Tibial nerve (tissue), 3 donors: Measurements from ENCODE around the gene ANKRD31.

Experiments used
- CTCF ChIP-seq, 5 experiments: fragments of 200-600 bp in 3 of 5; fragments of 450-650 bp in 2 of 5; sonication (generic) in 3 of 5; IDR thresholded peaks; one replicate each; pipeline ENCODE4 v1.5.1; 2016 to 2019; ENCODE audit warnings: antibody characterized with exemption in 5 of 5, mild to moderate bottlenecking in 3 of 5, moderate library complexity in 2 of 5
- POLR2A ChIP-seq, 2 donors: fragments of 450-650 bp; IDR thresholded peaks; one replicate each; pipeline ENCODE4 v1.6.1; 2017; ENCODE audit warnings: antibody characterized with exemption in 2 of 2, mild to moderate bottlenecking in 2 of 2, moderate library complexity in 2 of 2

GRCh38 chr5:75021800-75022199 is 214.9 kb downstream of the ANKRD31 start:
- TF ChIP-seq POLR2A (IDR thresholded peaks at IDR 0.05) = no peak
- no peak for TF ChIP-seq CTCF (IDR thresholded peaks at IDR 0.05)
